Choroid plexus epithelial cell (primary cell): Measurements from ENCODE around the gene CTSW.

Experiments used
- DNase-seq: peaks from one replicate; pipeline ENCODE4 v3.0.0-alpha.2; 2010; ENCODE audit warnings: low read depth
- H3K4me3 ChIP-seq: 2 replicates; pipeline ENCODE4 v1.5.1; 2011; ENCODE audit warnings: low read depth, mild to moderate bottlenecking, control low read depth, low read length, moderate library complexity
- TF ChIP-seq, protein P1 (sequence below): conservative IDR thresholded peaks from 2 replicates; pipeline ENCODE4 v1.5.1; 2011; ENCODE audit warnings: low read depth, mild to moderate bottlenecking, control low read depth, inconsistent platforms, low read length, moderate library complexity

The CTSW gene

DNA sequence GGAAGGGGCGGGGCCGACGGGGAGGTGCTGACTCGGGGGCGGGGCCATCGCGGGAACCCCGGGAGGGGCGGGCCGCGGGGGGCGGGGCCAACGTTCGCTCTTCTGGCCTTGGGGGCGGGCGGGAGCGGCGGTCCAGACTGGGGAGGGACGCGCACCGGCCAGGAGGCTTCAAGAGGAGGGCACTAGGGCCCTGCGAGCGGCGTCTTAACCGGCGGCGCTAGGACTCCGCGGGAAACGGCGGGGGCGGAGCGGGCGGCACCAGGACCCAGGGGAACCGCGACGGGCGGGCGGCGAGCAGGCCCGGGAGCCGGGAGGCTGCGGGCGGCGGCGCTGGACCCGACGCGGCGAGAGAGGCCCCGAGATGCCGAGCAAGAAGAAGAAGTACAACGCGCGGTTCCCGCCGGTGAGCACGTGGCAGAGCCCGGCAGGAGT, 39.5 kb downstream of the CTSW start, which contains the start of gene DRAP1:
Gene DRAP1 (plus strand): TSS at position 286 of the 432 bp plus-strand sequence. CDS start 76 bp downstream, at position 362.
- peak; percentile 99 for DNase-seq
- peak within 1 kb of the TSS; percentile 88 for H3K4me3 ChIP-seq
- TF ChIP-seq, protein P1, sequence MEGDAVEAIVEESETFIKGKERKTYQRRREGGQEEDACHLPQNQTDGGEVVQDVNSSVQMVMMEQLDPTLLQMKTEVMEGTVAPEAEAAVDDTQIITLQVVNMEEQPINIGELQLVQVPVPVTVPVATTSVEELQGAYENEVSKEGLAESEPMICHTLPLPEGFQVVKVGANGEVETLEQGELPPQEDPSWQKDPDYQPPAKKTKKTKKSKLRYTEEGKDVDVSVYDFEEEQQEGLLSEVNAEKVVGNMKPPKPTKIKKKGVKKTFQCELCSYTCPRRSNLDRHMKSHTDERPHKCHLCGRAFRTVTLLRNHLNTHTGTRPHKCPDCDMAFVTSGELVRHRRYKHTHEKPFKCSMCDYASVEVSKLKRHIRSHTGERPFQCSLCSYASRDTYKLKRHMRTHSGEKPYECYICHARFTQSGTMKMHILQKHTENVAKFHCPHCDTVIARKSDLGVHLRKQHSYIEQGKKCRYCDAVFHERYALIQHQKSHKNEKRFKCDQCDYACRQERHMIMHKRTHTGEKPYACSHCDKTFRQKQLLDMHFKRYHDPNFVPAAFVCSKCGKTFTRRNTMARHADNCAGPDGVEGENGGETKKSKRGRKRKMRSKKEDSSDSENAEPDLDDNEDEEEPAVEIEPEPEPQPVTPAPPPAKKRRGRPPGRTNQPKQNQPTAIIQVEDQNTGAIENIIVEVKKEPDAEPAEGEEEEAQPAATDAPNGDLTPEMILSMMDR = no peak

DNA sequence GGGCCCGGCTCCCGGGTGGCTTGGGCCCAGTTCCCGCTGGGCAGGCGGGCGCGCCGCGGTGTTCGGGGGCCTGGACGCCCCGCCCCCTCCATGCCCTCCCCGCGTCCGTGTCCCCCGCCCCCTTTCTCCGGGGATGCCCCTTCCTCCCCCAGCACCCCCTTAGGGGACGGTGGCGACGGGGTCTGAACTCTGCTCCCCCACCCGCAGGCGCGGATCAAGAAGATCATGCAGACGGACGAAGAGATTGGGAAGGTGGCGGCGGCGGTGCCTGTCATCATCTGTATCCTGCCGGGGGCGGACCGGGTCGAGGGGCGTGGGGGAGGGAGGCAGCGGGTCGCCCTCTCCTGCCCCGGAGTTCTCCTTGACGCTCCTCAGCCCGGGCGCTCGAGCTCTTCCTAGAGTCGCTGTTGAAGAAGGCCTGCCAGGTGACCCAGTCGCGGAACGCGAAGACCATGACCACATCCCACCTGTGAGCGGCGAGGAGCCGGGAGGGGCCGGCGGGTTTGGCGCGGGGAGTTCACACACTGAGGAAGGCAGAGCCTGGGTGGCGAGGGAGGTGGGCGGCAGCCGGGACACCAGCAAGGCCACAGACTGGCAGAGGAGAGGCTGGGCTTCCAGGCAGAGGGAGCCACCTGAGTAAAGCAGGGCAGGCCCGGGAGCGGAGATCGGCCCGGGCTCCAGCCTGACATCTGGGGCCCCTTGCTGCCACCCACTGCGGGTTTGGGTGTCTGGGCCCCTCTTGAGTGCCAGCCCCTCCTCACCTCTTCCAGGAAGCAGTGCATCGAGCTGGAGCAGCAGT, 40.1 kb downstream of the CTSW start:
- H3K4me3 ChIP-seq = peak overlapping the region; percentile 82
- TF ChIP-seq, protein P1 = no peak
- DNase-seq = no peak

DNA sequence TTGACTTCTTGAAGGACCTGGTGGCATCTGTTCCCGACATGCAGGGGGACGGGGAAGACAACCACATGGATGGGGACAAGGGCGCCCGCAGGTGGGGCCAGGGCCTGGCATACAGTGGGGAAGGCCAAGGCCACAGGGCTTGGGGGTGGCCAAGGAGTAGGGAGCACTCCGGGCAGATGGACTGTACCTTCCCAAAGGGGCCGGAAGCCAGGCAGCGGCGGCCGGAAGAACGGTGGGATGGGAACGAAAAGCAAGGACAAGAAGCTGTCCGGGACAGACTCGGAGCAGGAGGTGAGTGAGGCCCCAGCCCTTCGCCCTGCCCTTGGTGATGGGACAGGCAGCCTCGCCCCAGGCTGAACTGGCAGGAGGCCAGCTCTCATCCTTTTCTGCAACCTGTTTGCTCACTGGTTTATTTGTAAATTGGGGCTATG, 40.8 kb downstream of the CTSW start:
- TF ChIP-seq, protein P1 = no peak
- H3K4me3 ChIP-seq = peak overlapping the region; percentile 82
- DNase-seq = no peak

DNA sequence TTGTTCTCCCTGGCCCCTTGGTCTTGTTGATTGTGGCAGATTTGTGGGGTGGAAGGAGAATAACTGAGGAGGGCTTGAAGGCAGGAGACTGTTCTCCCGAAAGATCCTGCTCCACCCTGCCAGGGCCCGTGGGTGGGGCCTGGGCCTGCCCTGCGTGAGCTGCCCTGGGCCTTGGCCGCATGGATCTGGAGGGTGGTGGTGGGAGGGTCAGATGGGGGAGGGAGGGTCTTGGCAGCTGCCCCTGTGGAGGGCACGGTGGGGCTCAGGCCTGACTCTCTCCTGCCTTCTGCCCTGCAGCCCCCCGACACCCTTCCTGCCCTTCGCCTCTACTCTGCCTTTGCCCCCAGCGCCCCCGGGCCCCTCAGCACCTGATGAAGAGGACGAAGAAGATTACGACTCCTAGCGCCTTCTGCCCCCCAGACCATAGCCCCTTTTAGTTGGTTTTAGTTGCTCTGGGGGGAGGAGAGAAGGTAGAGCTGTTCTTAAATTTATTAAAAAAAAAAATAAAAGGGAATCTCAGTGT, 41.5 kb downstream of the CTSW start:
- H3K4me3 ChIP-seq = no peak overlapping the region
- DNase-seq = no peak
- TF ChIP-seq, protein P1 = no peak

DNA sequence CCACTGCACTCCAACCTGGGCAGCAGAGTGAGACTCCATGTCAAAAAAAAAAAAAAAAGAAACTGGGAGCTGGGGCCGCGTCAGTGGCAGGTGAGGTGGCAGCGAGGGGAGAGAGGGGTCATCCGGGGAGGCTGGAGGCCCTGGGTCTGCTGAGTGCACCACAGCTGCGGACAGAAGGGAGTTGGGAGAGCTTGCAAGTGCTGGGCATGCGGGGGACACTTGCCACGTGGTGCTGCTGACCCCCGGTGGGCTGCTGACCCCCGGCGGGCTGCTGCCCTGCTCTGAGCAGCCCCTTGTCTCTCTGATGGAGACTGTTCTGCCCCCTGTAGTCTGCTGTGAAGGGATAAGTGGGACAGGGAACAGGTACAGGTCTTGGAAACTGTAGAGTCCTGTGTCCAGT, 42.2 kb downstream of the CTSW start:
- DNase-seq = no peak
- H3K4me3 ChIP-seq = no peak overlapping the region
- TF ChIP-seq, protein P1 = no peak

DNA sequence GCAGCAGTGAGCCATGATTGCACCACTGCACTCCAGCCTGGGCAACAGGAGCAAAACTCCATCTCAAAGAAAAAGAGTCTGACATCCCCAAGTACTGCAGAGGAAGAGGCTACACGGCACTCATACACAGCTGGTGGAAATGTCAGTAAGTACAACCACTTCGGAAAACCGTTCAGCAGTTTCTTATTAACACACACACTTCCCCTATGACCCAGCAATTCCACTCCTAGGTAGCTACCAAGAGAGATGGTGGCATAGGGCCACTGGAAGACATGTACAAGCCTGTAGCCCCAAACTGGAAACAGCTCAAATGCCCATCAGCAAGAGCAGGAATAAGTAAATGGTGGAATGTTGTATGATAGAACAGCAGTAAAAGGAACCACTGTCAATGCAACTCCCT, 42.9 kb downstream of the CTSW start:
- H3K4me3 ChIP-seq = no peak overlapping the region
- no peak for DNase-seq
- TF ChIP-seq, protein P1 = no peak
